HG03354 (cell line): ENCODE results near the gene IFIT3.

Experiments
- ATAC-seq: cut with Tn5 transposase; IDR thresholded peaks from one replicate; pipeline ENCODE4 v1.9.1; 2021; ENCODE audit warnings: mild to moderate bottlenecking; ENCODE audit not compliant: unreplicated experiment, poor library complexity, severe bottlenecking

The IFIT3 gene

GRCh38 chr10:89379103-89379502 is 51.3 kb downstream of the IFIT3 start:
- ATAC-seq = no peak

DNA sequence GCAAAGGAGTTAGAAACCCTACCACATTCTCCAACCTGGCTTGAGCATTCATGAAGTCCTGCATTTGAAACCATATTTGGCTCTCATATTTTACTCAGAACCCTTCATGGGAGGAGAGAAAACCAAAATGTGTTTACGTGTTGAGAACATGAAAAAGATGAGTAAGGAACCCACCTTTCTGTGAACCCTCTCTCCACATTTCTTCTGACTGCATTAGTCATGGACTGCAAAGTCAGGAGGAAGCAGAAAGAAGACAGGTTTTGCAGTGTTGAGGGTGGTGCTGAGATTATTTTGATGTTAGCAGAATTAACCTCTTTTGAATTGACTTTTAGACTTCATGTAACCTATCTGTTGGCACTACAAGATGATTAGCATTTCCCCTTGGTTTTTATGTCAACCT is 55.0 kb downstream of the IFIT3 start:
- ATAC-seq = no peak

DNA sequence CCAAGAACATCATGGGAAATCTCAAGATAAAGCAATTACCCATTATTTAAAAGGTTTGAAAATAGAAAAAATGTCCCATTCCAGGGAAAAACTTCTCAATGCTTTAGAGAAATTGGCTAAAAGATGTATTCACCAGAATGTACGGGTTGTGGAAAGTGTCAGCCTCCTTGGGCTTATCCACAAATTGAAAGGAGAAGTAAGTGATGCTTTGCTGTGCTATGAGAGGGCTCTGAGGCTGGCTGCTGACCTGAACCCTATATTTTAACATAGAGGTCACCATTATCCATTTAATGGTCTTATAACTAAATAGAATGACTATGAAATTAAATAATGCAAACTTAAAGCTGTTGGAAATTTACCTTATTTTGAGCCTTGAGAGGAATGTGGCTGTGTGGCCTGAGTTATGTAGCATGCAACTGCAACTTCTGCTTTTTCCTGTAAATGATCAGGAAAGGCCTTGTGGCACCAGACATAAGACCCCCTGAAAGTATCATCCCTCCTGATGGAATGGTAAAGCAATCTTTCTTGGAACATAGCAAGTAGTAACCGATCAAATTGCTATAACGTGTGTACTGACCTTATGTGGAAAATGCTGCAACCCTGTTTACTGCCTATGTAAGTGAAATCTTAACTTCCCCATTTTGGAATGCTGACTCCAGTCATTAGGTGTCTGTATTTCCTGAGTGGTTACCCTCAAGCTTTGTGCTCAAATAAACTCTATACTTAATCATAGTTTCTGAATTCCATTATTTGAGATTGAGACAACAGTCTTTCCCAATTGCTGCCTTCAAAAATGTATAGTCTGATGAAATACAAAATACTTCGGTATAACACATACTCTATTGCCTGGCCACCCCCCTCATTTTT is 56.9 kb downstream of the IFIT3 start:
- no peak for ATAC-seq

- ATAC-seq = no peak
Observed at GRCh38 chr10:89388806-89389205, 61.0 kb downstream of the IFIT3 start.

DNA sequence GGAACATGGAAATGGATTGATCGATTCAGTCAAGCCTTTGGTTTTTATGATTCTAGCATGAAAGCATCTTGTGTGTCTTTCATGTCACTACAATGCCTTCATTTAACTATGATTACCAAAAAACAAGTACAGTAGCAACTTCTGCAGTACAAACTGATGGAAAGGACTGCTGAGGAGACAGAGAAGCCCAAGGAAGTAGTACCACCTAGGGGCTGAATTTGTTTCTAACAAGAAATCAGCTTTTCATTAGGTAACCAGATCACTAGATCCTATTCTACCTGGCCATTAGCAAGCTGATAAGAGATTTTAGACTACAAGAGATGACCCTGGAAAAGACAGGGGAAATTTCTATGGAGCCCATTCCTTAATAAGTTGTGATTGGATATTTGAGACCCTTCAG is 61.5 kb downstream of the IFIT3 start:
- no peak for ATAC-seq
